ENCODE results near the gene GJA4.
A peak's percentile ranks its signal among the peaks of the same experiment; 100 is the strongest.
"Not testable (repeated sequence)": the region's sequence is repeated elsewhere in the genome, so short reads cannot be mapped to it uniquely, and the experiment has no call there.

The GJA4 gene

GRCh38 chr1:34771573-34772371 lies 21.0 kb upstream of the GJA4 start:
- Histone ChIP-seq H3K4me1 (ENCODE audit: insufficient read depth, low read length) (peaks cover 6% of the 10 kb centered on the region; the same call in 1 of the 2 replicates), H3K4me3 (ENCODE audit: low read length) (no peak overlapping the region), H3K36me3 (ENCODE audit: insufficient read depth, low read length) (no peaks in the 10 kb centered on the region), H3K9ac (ENCODE audit: low read depth, low read length) (no peak overlapping the region), H3K9me3 (ENCODE audit: insufficient read depth, low read depth, low read length) (no peaks in the 10 kb centered on the region), H3K27me3 (ENCODE audit: insufficient read depth, low read length) (no peaks in the 10 kb centered on the region), H3K27ac (ENCODE audit: low read depth, low read length) (no peak overlapping the region)
- WGBS, result 93% methylated on average over 16 of the region's 16 CpGs

- H3K9ac ChIP-seq (ENCODE audit: low read depth, low read length); H3K4me1 ChIP-seq (ENCODE audit: insufficient read depth, low read length); H3K36me3 ChIP-seq (ENCODE audit: insufficient read depth, low read length); H3K27ac ChIP-seq (ENCODE audit: low read depth, low read length); H3K4me3 ChIP-seq (ENCODE audit: low read length); H3K9me3 ChIP-seq (ENCODE audit: insufficient read depth, low read depth, low read length); H3K27me3 ChIP-seq (ENCODE audit: insufficient read depth, low read length): not testable (repeated sequence)
- WGBS, result 98% methylated on average over 4 of the region's 4 CpGs
Observed at GRCh38 chr1:34773114-34773513, 19.7 kb upstream of the GJA4 start.

- Histone ChIP-seq H3K36me3 (ENCODE audit: insufficient read depth, low read length) (no peaks in the 10 kb centered on the region), H3K4me3 (ENCODE audit: low read length) (no peak overlapping the region), H3K4me1 (ENCODE audit: insufficient read depth, low read length) (peaks cover 6% of the 10 kb centered on the region; the same call in 1 of the 2 replicates), H3K27me3 (ENCODE audit: insufficient read depth, low read length) (peaks cover 6% of the 10 kb centered on the region; the same call in 1 of the 2 replicates), H3K9me3 (ENCODE audit: insufficient read depth, low read depth, low read length) (no peaks in the 10 kb centered on the region), H3K9ac (ENCODE audit: low read depth, low read length) (no peak overlapping the region), H3K27ac (ENCODE audit: low read depth, low read length) (no peak overlapping the region)
- 79% methylated on average over 8 of the region's 8 CpGs for WGBS
Observed at GRCh38 chr1:34774957-34775356, 17.8 kb upstream of the GJA4 start.

- Histone ChIP-seq H3K36me3 (ENCODE audit: insufficient read depth, low read length) (no peaks in the 10 kb centered on the region), H3K4me1 (ENCODE audit: insufficient read depth, low read length) (no peaks in the 10 kb centered on the region)
- 80% methylated on average over 3 of the region's 3 CpGs for WGBS
Observed at GRCh38 chr1:34776911-34777310, 15.9 kb upstream of the GJA4 start.

GRCh38 chr1:34777519-34778321 lies 15.1 kb upstream of the GJA4 start:
- H3K4me1 ChIP-seq (ENCODE audit: insufficient read depth, low read length), result 0 out of 2 replicates have a peak, but pooled peaks cover 6% of the 10 kb centered on the region
- H3K9ac ChIP-seq (ENCODE audit: low read depth, low read length), result no peak overlapping the region
- no peaks in the 10 kb centered on the region for H3K36me3 ChIP-seq (ENCODE audit: insufficient read depth, low read length)
- no peak overlapping the region for H3K27ac ChIP-seq (ENCODE audit: low read depth, low read length)
- H3K27me3 ChIP-seq (ENCODE audit: insufficient read depth, low read length), result peaks cover 34% of the 10 kb centered on the region
- WGBS, result 60% methylated on average over 10 of the region's 10 CpGs
- no peak overlapping the region for H3K4me3 ChIP-seq (ENCODE audit: low read length)
- H3K9me3 ChIP-seq (ENCODE audit: insufficient read depth, low read depth, low read length), result no peaks in the 10 kb centered on the region

More at GRCh38 chr1:34776911-34777310, 15.9 kb upstream of the GJA4 start:
- Histone ChIP-seq H3K4me3 (ENCODE audit: low read length) (no peak overlapping the region), H3K9me3 (ENCODE audit: insufficient read depth, low read depth, low read length) (no peaks in the 10 kb centered on the region), H3K9ac (ENCODE audit: low read depth, low read length) (no peak overlapping the region), H3K27ac (ENCODE audit: low read depth, low read length) (no peak overlapping the region), H3K27me3 (ENCODE audit: insufficient read depth, low read length) (peaks cover 26% of the 10 kb centered on the region)

- 0 out of 2 replicates have a peak, but pooled peaks cover 6% of the 10 kb centered on the region for H3K4me1 ChIP-seq (ENCODE audit: insufficient read depth, low read length)
- H3K27ac ChIP-seq (ENCODE audit: low read depth, low read length), result no peak overlapping the region
- H3K36me3 ChIP-seq (ENCODE audit: insufficient read depth, low read length), result no peaks in the 10 kb centered on the region
- 92% methylated on average over 6 of the region's 6 CpGs for WGBS
- H3K9ac ChIP-seq (ENCODE audit: low read depth, low read length), result no peak overlapping the region
- no peak overlapping the region for H3K4me3 ChIP-seq (ENCODE audit: low read length)
- H3K27me3 ChIP-seq (ENCODE audit: insufficient read depth, low read length), result peaks cover 37% of the 10 kb centered on the region
- no peaks in the 10 kb centered on the region for H3K9me3 ChIP-seq (ENCODE audit: insufficient read depth, low read depth, low read length)
Observed at GRCh38 chr1:34778381-34778780, 14.4 kb upstream of the GJA4 start.

- 96% methylated on average over 2 of the region's 5 CpGs for WGBS
- H3K9me3 ChIP-seq (ENCODE audit: insufficient read depth, low read depth, low read length), result no peaks in the 10 kb centered on the region
- H3K27me3 ChIP-seq (ENCODE audit: insufficient read depth, low read length), result peaks cover 37% of the 10 kb centered on the region
- 0 out of 2 replicates have a peak, but pooled peaks cover 6% of the 10 kb centered on the region for H3K4me1 ChIP-seq (ENCODE audit: insufficient read depth, low read length)
- no peaks in the 10 kb centered on the region for H3K36me3 ChIP-seq (ENCODE audit: insufficient read depth, low read length)
- H3K9ac ChIP-seq (ENCODE audit: low read depth, low read length), result no peak overlapping the region
- no peak overlapping the region for H3K4me3 ChIP-seq (ENCODE audit: low read length)
- no peak overlapping the region for H3K27ac ChIP-seq (ENCODE audit: low read depth, low read length)
Observed at GRCh38 chr1:34779005-34779404, 13.8 kb upstream of the GJA4 start.

- WGBS, result 85% methylated on average over 5 of the region's 5 CpGs
- Histone ChIP-seq H3K4me3 (ENCODE audit: low read length) (no peak overlapping the region), H3K9me3 (ENCODE audit: insufficient read depth, low read depth, low read length) (no peaks in the 10 kb centered on the region), H3K4me1 (ENCODE audit: insufficient read depth, low read length) (0 out of 2 replicates have a peak, but pooled peaks cover 6% of the 10 kb centered on the region), H3K36me3 (ENCODE audit: insufficient read depth, low read length) (no peaks in the 10 kb centered on the region), H3K27ac (ENCODE audit: low read depth, low read length) (no peak overlapping the region), H3K9ac (ENCODE audit: low read depth, low read length) (no peak overlapping the region), H3K27me3 (ENCODE audit: insufficient read depth, low read length) (peaks cover 37% of the 10 kb centered on the region)
Observed at GRCh38 chr1:34779526-34779925, 13.3 kb upstream of the GJA4 start.

- Histone ChIP-seq H3K4me3 (ENCODE audit: low read length) (no peak overlapping the region), H3K9ac (ENCODE audit: low read depth, low read length) (no peak overlapping the region), H3K9me3 (ENCODE audit: insufficient read depth, low read depth, low read length) (no peaks in the 10 kb centered on the region), H3K36me3 (ENCODE audit: insufficient read depth, low read length) (no peaks in the 10 kb centered on the region), H3K4me1 (ENCODE audit: insufficient read depth, low read length) (0 out of 2 replicates have a peak, but pooled peaks cover 6% of the 10 kb centered on the region), H3K27ac (ENCODE audit: low read depth, low read length) (no peak overlapping the region), H3K27me3 (ENCODE audit: insufficient read depth, low read length) (peaks cover 37% of the 10 kb centered on the region)
- 88% methylated on average over 5 of the region's 5 CpGs for WGBS
Observed at GRCh38 chr1:34779962-34780361, 12.8 kb upstream of the GJA4 start.

- WGBS, result 93% methylated on average over 1 of the region's 2 CpGs
- Histone ChIP-seq H3K27me3 (ENCODE audit: insufficient read depth, low read length) (peaks cover 37% of the 10 kb centered on the region), H3K9me3 (ENCODE audit: insufficient read depth, low read depth, low read length) (no peaks in the 10 kb centered on the region), H3K4me3 (ENCODE audit: low read length) (peak overlapping the region; percentile 75), H3K36me3 (ENCODE audit: insufficient read depth, low read length) (no peaks in the 10 kb centered on the region), H3K4me1 (ENCODE audit: insufficient read depth, low read length) (0 out of 2 replicates have a peak, but pooled peaks cover 6% of the 10 kb centered on the region), H3K9ac (ENCODE audit: low read depth, low read length) (no peak overlapping the region), H3K27ac (ENCODE audit: low read depth, low read length) (no peak overlapping the region)
Observed at GRCh38 chr1:34780528-34780927, 12.3 kb upstream of the GJA4 start.

Measured in HUES64 (cell line).